Left lung (tissue), 10 donors: ENCODE measurements around the gene TMEM107. TPM values are rescaled to one million over a fixed set of nuclear protein-coding genes. Genes with fewer than 3 reads are reported as not detected.
A peak's percentile ranks its signal among the peaks of the same experiment; 100 is the strongest.

ENCODE experiments used
- ATAC-seq: fragments of 200-7000 bp; cut with Tn5 transposase; one replicate; pipeline ENCODE4 v1.9.1; 2020; ENCODE audit warnings: moderate library complexity
- DNase-seq, 4 donors: peaks; one replicate each; pipeline ENCODE4 v3.0.0-alpha.2; 2013 to 2020
- H3K27ac ChIP-seq, 2 donors: fragments of 200-600 bp; sonication (generic) in 1 of 2; one replicate each; pipeline versions ENCODE4 v1.5.0 to v1.8.0; 2020 to 2021
- H3K27me3 ChIP-seq, 2 donors: fragments of 200-600 bp; sonication (generic) in 1 of 2; one replicate each; pipeline versions ENCODE4 v1.5.0 to v1.8.0; 2020 to 2021
- H3K36me3 ChIP-seq, 2 donors: fragments of 200-600 bp; sonication (generic) in 1 of 2; one replicate each; pipeline versions ENCODE4 v1.5.0 to v1.8.0; 2020 to 2021
- H3K4me1 ChIP-seq, 2 donors: fragments of 200-600 bp; one replicate each; pipeline ENCODE4 v1.8.0; 2021
- H3K4me3 ChIP-seq, 2 donors: fragments of 200-600 bp; sonication (generic) in 1 of 2; one replicate each; pipeline versions ENCODE4 v1.5.0 to v1.8.0; 2020 to 2021; ENCODE audit warnings: mild to moderate bottlenecking in 1 of 2
- H3K9me3 ChIP-seq, 2 donors: fragments of 200-600 bp; sonication (generic) in 1 of 2; one replicate each; pipeline versions ENCODE4 v1.5.0 to v1.8.0; 2020 to 2021
- intact Hi-C, 2 donors: fragments of 100-400 bp; cut with DNase I; formaldehyde crosslinking; loops; one replicate each; pipeline versions ENCODE4 v1.11.2 to v1.14.2; 2022
- polyA plus RNA-seq, 6 donors: library from polyadenylated mRNA; unstranded; fragments of 120-200 nt; gene quantifications; one replicate each; pipeline ENCODE4 v1.2.1, GENCODE V29; 2013; ENCODE audit not compliant: insufficient read length in 6 of 6
- total RNA-seq, 2 donors: library from RNA; stranded (reverse); fragmentation: NEBNext Ultra II Directional; extraction: Animal tissue kit (Norgen Biotek cat#: 25700); gene quantifications; one replicate each; pipeline ENCODE4 v1.2.1, GENCODE V29; 2021
- TF ChIP-seq, protein P1 (sequence below), 2 donors: fragments of 200-600 bp; sonication (generic) in 1 of 2; IDR thresholded peaks; one replicate each; pipeline versions ENCODE4 v1.5.0 to v1.8.0; 2021; ENCODE audit warnings: antibody characterized with exemption in 2 of 2
- donor health status: DM: no; HTN: yes; CAD: no.
- donor health status: DM: no; HTN: no; CAD: no.

Gene TMEM107
- total and polyA plus RNA-seq, 8 donors: 15.0 to 21.0 (median 18.5) TPM

DNA sequence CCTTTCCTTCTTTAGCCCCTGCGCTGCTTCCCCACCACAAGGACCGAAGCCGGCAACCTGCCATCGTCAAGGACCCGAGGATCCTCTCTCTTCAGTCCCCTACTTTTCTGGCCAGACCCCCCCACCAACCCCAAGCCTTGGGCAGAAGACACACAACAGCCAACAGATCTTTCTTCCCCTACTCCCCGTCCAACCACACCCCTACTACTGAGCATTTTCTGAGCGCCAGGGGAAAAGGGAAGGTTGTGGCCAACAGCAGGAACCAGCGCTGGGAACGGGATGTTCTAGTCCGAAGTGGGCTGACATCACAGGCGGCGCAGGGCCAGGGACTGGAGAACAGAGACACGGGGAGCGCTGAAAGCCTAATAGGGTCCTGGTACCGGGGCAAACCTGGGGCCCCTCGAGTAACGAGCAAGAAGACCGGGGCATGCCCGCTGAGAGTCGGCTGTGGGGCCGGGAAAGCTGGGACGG lies 24.5 kb downstream of the TMEM107 start:
- Histone ChIP-seq H3K4me3 (peak overlapping the region; percentile 74 to 88), H3K27ac (peak overlapping the region; percentile 97 to 100), H3K36me3 (peaks cover 0 to 42% of the 10 kb centered on the region in 2 donors), H3K27me3 (no peaks in the 10 kb centered on the region), H3K4me1 (peaks cover 26 to 69% of the 10 kb centered on the region in 2 donors), H3K9me3 (no peaks in the 10 kb centered on the region)
- intact Hi-C loops: no loop called here
- ATAC-seq (peak; percentile 1), DNase-seq (peak; percentile 75 to 91 (median 82))
- TF ChIP-seq, protein P1, sequence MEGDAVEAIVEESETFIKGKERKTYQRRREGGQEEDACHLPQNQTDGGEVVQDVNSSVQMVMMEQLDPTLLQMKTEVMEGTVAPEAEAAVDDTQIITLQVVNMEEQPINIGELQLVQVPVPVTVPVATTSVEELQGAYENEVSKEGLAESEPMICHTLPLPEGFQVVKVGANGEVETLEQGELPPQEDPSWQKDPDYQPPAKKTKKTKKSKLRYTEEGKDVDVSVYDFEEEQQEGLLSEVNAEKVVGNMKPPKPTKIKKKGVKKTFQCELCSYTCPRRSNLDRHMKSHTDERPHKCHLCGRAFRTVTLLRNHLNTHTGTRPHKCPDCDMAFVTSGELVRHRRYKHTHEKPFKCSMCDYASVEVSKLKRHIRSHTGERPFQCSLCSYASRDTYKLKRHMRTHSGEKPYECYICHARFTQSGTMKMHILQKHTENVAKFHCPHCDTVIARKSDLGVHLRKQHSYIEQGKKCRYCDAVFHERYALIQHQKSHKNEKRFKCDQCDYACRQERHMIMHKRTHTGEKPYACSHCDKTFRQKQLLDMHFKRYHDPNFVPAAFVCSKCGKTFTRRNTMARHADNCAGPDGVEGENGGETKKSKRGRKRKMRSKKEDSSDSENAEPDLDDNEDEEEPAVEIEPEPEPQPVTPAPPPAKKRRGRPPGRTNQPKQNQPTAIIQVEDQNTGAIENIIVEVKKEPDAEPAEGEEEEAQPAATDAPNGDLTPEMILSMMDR (IDR thresholded peaks at IDR 0.05): no peak

DNA sequence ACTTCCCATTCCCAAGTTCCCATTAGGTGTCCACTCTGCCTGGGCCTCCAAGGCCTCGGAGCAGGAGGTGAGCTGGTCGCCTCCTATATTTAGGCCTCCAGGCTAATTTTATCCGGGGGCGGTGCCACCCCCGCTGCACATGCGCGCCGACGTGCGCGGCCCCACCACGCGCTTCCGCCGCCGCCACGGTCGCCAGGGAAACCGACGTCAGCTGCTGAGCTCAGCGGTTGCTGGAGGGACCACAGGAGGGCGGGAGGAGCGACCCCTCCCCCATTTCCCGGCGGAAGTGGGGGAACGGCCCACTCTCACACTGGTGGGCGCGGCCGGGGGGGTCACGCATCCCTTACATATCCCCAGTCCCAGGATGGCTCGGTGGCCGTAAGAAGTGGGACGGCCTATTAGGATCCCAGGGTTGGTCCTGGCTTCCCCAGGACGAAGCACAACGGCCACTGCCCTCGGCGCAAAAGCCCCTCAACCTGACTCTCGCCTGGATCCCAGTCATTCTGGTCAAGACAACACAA lies 25.0 kb downstream of the TMEM107 start:
- Histone ChIP-seq H3K4me1 (peaks cover 26 to 68% of the 10 kb centered on the region in 2 donors), H3K27me3 (no peaks in the 10 kb centered on the region), H3K27ac (peak overlapping the region; percentile 97 to 100), H3K4me3 (peak overlapping the region; percentile 74 to 88), H3K36me3 (peaks cover 3 to 47% of the 10 kb centered on the region in 2 donors), H3K9me3 (no peaks in the 10 kb centered on the region)
- intact Hi-C loops: no loop called here
- ATAC-seq: peak; percentile 46
- peak; percentile 90 to 97 (median 96) for DNase-seq
- TF ChIP-seq, protein P1 (IDR thresholded peaks at IDR 0.05): peak in 1 of 2 donors; percentile 9

DNA sequence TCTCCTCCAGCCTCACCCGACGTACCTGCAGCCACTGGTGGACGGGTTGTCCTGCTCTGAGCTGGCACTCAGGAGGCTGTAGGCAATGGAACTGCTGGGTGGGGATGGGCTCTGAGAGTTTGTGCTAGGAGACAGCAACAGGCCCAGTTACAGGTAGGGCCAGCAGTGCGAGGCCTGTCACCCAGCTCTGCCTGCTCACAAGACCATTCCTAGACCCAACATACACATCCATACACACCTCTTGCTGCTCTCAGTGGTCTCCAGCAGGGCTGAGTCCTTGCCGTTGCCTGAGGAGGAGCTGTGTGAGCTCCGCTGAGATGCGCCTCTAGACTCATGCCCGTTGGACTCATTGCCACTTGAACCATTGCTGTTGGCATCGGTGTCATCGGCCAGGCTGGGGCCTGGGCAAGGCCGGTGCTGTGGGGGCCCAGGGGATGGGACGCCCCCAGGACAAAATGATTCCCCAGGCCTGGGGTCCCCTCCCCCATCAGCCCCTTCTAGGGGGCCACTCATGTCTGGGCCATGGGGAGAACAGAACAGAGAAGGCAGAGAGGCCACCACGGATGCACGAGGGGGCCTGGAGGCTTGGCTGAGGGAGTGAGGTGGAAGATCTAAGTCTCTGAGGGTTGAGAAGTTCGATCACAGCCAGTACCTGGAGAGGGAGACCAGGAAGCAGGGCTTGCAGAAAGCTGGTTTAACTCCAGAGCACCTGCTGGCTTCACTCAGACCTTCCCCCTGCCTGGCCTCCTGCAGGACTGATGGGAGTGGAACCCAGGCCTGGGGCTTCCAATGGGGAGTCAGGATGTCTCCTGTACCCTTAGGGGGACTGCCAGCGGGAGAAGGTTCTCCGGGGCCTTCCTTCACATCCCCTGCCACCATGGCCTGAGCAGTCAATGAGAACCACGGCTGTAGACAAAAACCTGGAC lies 25.7 kb downstream of the TMEM107 start:
- intact Hi-C loops: no loop called here
- TF ChIP-seq, protein P1 (IDR thresholded peaks at IDR 0.05): no peak
- ATAC-seq (no peak), DNase-seq (peak in 1 of 4 donors; percentile 67)
- H3K27me3 ChIP-seq: no peaks in the 10 kb centered on the region
- no peaks in the 10 kb centered on the region for H3K9me3 ChIP-seq
- H3K4me3 ChIP-seq: peak overlapping the region; percentile 74 to 88
- H3K27ac ChIP-seq: peak overlapping the region; percentile 97 to 100
- peaks cover 26 to 62% of the 10 kb centered on the region in 2 donors for H3K4me1 ChIP-seq
- peaks cover 7 to 54% of the 10 kb centered on the region in 2 donors for H3K36me3 ChIP-seq

DNA sequence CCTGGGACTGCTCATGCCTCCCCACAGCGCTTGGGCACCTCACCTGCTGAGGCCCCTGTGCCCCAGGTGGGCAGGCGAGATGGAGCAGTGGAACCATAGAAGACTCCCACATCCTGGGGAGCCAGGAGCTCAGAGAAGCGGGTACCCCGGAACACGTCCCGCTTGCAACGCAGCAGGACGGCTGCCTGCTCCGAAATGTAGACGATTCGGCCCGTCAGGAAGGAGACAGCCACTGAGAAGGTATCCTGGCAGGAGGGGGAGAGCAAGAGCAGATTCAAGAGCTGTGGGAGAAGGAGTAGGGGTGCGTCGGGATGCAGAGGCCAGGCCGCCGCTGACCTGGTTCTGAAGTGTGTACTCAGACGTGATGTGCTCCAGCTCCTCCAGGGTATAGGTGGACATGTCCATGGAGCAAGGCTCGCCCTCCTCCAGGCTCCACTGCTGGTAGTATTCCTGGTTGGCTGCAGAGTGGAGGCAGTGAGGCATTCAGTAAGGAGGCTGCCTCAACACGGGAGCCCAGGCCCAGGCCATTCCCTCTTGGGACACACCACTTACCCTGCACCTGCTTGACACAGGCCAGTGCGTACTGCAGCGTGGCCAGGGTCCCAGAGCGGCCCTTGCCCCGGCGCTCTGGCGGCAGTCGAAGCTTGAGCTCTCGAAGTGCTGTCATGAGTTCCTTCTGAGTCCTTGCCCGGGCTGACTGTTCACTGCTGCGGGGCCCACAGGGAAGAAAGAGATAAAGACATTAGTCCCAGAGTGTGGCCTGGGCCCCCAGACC lies 26.6 kb downstream of the TMEM107 start:
- Histone ChIP-seq H3K9me3 (no peaks in the 10 kb centered on the region), H3K4me3 (no peak overlapping the region), H3K27me3 (no peaks in the 10 kb centered on the region), H3K27ac (no peak overlapping the region), H3K36me3 (peaks cover 7 to 63% of the 10 kb centered on the region in 2 donors), H3K4me1 (peaks cover 26 to 54% of the 10 kb centered on the region in 2 donors)
- TF ChIP-seq, protein P1 (IDR thresholded peaks at IDR 0.05): no peak
- ATAC-seq: no peak
- intact Hi-C loops: no loop called here
- peak in 1 of 4 donors; percentile 64 for DNase-seq
